Measurements from ENCODE around the gene CELA2B. TPM values are rescaled to one million over a fixed set of nuclear protein-coding genes. Genes with fewer than 3 reads are reported as not detected.
"Not testable (repeated sequence)": the region's sequence is repeated elsewhere in the genome, so short reads cannot be mapped to it uniquely, and the experiment has no call there.

The CELA2B gene
- total and polyA plus RNA-seq, 12 donors: 1.7 to 28.1 (median 7.9) TPM; not detected in 3

- Histone ChIP-seq H3K9me3 (replicated peaks in 1 of 3) (no peaks in the 10 kb centered on the region), H3K27me3 (no peaks in the 10 kb centered on the region), H3K36me3 (replicated peaks in 1 of 2) (peaks cover 0 to 8% of the 10 kb centered on the region in 2 donors), H3K4me3 (no peak overlapping the region), H3K27ac (peak overlapping the region in 1 of 5 donors; percentile 91), H3K4me1 (replicated peaks in 1 of 2) (peaks cover 4 to 17% of the 10 kb centered on the region in 2 donors)
- TF ChIP-seq POLR2A (IDR thresholded peaks at IDR 0.05) (no peak), CTCF (IDR thresholded peaks at IDR 0.05) (no peak)
- DNase-seq: peak in 2 of 7 donors; percentile 35 to 43
- 61 to 69% (median 67%) methylated on average over 8 to 9 of the region's 9 CpGs for WGBS, 4 donors
- intact Hi-C loops (cut with DNase I): loop anchor here in 1 of 2 donors (5.0 kb wide), 1 partner anchor 105 kb away; no protein-coding TSS in a partner anchor
These were observed 43.6 kb upstream of the CELA2B start for GRCh38 chr1:15432324-15432723.

GRCh38 chr1:15433471-15433870, 42.4 kb upstream of the CELA2B start:
- peaks cover 0 to 12% of the 10 kb centered on the region in 2 donors for H3K4me1 ChIP-seq (replicated peaks in 1 of 2)
- no peak overlapping the region for H3K4me3 ChIP-seq
- H3K27ac ChIP-seq: no peak overlapping the region
- peak in 1 of 7 donors; percentile 17 for DNase-seq
- H3K9me3 ChIP-seq (replicated peaks in 1 of 3): no peaks in the 10 kb centered on the region
- TF ChIP-seq CTCF (IDR thresholded peaks at IDR 0.05): no peak
- WGBS, 4 donors: 42 to 75% (median 69%) methylated on average over 8 to 9 of the region's 9 CpGs
- no peaks in the 10 kb centered on the region for H3K36me3 ChIP-seq (replicated peaks in 1 of 2)
- no peaks in the 10 kb centered on the region for H3K27me3 ChIP-seq
- intact Hi-C loops (cut with DNase I): loop anchor here in 1 of 2 donors (5.0 kb wide), 1 partner anchor 106 kb away; no protein-coding TSS in a partner anchor

GRCh38 chr1:15434739-15435138, 41.2 kb upstream of the CELA2B start:
- H3K9me3 ChIP-seq (replicated peaks in 1 of 3); H3K36me3 ChIP-seq (replicated peaks in 1 of 2); H3K27me3 ChIP-seq; H3K27ac ChIP-seq; H3K4me3 ChIP-seq; H3K4me1 ChIP-seq (replicated peaks in 1 of 2): not testable (repeated sequence)
- intact Hi-C loops (cut with DNase I): loop anchor here in 1 of 2 donors (5.0 kb wide), 1 partner anchor 107 kb away; no protein-coding TSS in a partner anchor
- WGBS, 4 donors: 58 to 68% (median 60%) methylated on average over 8 of the region's 8 CpGs
- peak in 1 of 7 donors; percentile 49 for DNase-seq

- no peaks in the 10 kb centered on the region for H3K9me3 ChIP-seq (replicated peaks in 1 of 3)
- intact Hi-C loops (cut with DNase I): no loop called here
- peaks cover 0 to 4% of the 10 kb centered on the region in 2 donors for H3K4me1 ChIP-seq (replicated peaks in 1 of 2)
- TF ChIP-seq CTCF (IDR thresholded peaks at IDR 0.05): no peak
- TF ChIP-seq POLR2A (IDR thresholded peaks at IDR 0.05): no peak
- no peak overlapping the region for H3K27ac ChIP-seq
- H3K4me3 ChIP-seq: no peak overlapping the region
- DNase-seq: no peak
- 87 to 96% (median 93%) methylated on average over 17 of the region's 17 CpGs for WGBS, 4 donors
- no peaks in the 10 kb centered on the region for H3K36me3 ChIP-seq (replicated peaks in 1 of 2)
- no peaks in the 10 kb centered on the region for H3K27me3 ChIP-seq
These were observed 40.4 kb upstream of the CELA2B start for GRCh38 chr1:15435239-15436077.
